HepG2 (cell line): ENCODE results near the gene MPST. TPM values are rescaled to one million over a fixed set of nuclear protein-coding genes. Genes with fewer than 3 reads are reported as not detected.

ENCODE experiments used
- CC2D1A ChIP-seq: sonication (generic); formaldehyde crosslinking; IDR thresholded peaks from 2 replicates; pipeline ENCODE4 v1.8.1; 2023; ENCODE audit warnings: mild to moderate bottlenecking, missing genetic modification reagents
- EP300 ChIP-seq, 3 experiments: sonication (generic) in 1 of 3; formaldehyde crosslinking in 1 of 3; IDR thresholded peaks; 2 replicates each; pipeline versions ENCODE4 v1.5.1 to v1.6.1; 2011 to 2020; ENCODE audit warnings: low read depth in 2 of 3, low read length in 2 of 3, borderline replicate concordance in 1 of 3, improper control_type of control experiment in 1 of 3, mild to moderate bottlenecking in 1 of 3, missing genetic modification reagents in 1 of 3, moderate library complexity in 1 of 3
- LRRFIP1 ChIP-seq: sonication (generic); formaldehyde crosslinking; conservative IDR thresholded peaks from 2 replicates; pipeline ENCODE4 v1.4.0; 2020; ENCODE audit warnings: missing genetic modification reagents
- PHF21A ChIP-seq: sonication (generic); formaldehyde crosslinking; IDR thresholded peaks from 2 replicates; pipeline ENCODE4 v1.5.0; 2020; ENCODE audit warnings: mild to moderate bottlenecking, missing genetic modification reagents
- SRSF4 ChIP-seq: fragments of 200-400 bp; formaldehyde crosslinking; IDR thresholded peaks from one replicate; pipeline ENCODE4 v1.6.1; 2018; ENCODE audit warnings: mild to moderate bottlenecking, low read depth, low read length, moderate library complexity; ENCODE audit not compliant: poor library complexity, severe bottlenecking
- STAT5B ChIP-seq: sonication (generic); formaldehyde crosslinking; IDR thresholded peaks from 2 replicates; pipeline ENCODE4 v1.4.0; 2020; ENCODE audit warnings: missing genetic modification reagents
- ZHX1 ChIP-seq: sonication (generic); formaldehyde crosslinking; IDR thresholded peaks from 2 replicates; pipeline ENCODE4 v1.8.1; 2022; ENCODE audit warnings: low read depth, mild to moderate bottlenecking, missing genetic modification reagents
- ZUFSP ChIP-seq: sonication (generic); formaldehyde crosslinking; IDR thresholded peaks from 2 replicates; pipeline ENCODE4 v1.9.0; 2021; ENCODE audit warnings: missing genetic modification reagents, mild to moderate bottlenecking, borderline replicate concordance
- polyA plus RNA-seq, 8 experiments: library from polyadenylated mRNA; depleted of rRNA in 3 of 8; stranded (reverse) in 7 of 8; unstranded in 1 of 8; fragments of >200 nt; fragmentation: Illumina TruSeq in 4 of 8; extraction: Trizol in 4 of 8; gene quantifications; 2 replicates each; pipeline versions ENCODE4 v1.2.1 to v1.2.3, GENCODE V29; 2011 to 2016; ENCODE audit warnings: low read depth in 4 of 8, missing spikeins in 1 of 8, mixed read lengths in 1 of 8; ENCODE audit not compliant: insufficient read depth in 1 of 8
- total RNA-seq, 5 experiments: library from RNA; depleted of rRNA; stranded (reverse); fragments of >200 nt; fragmentation: Illumina TruSeq; extraction: Trizol; gene quantifications; 2 replicates each; pipeline ENCODE4 v1.2.3, GENCODE V29; 2016; ENCODE audit warnings: low read depth in 1 of 5

The MPST gene
- total and polyA plus RNA-seq, 2 of the 13 experiments (the other 11 are each of a cell fraction or from before 2014, with no cell fraction given) = 133 to 141 TPM

GRCh38 chr22:37049224-37049623, 29.7 kb downstream of the MPST start (continued):
- TF ChIP-seq LRRFIP1 = no peak
- no peak for TF ChIP-seq STAT5B (CRISPR knock-in tag)
- no peak for TF ChIP-seq EP300 (IDR thresholded peaks at IDR 0.05; ENCODE audit: low read depth in 2 of 2, low read length in 2 of 2)
- no peak for TF ChIP-seq EP300 (CRISPR knock-in tag; IDR thresholded peaks at IDR 0.05; ENCODE audit: borderline replicate concordance)
- no peak for TF ChIP-seq CC2D1A (CRISPR knock-in tag)
- no peak for TF ChIP-seq ZHX1 (CRISPR knock-in tag)
- TF ChIP-seq SRSF4 = no peak
- no peak for TF ChIP-seq ZUFSP (CRISPR knock-in tag)
- no peak for TF ChIP-seq PHF21A (CRISPR knock-in tag)
